ENCODE results near the gene RSKR.
A peak's percentile ranks its signal among the peaks of the same experiment; 100 is the strongest.
"Not testable (repeated sequence)": the region's sequence is repeated elsewhere in the genome, so short reads cannot be mapped to it uniquely, and the experiment has no call there.

RSKR gene

GRCh38 chr17:28576758-28577465 is 37.1 kb downstream of the RSKR start, which contains the start of gene ALDOC:
Gene ALDOC (minus strand): TSS chr17:28576895. CDS start chr17:28575532, 1,363 bp downstream.
- no peak for DNase-seq

- not testable (repeated sequence) for DNase-seq
Observed at GRCh38 chr17:28576016-28576415, 38.0 kb downstream of the RSKR start.

- no peak for DNase-seq
Observed at GRCh38 chr17:28575126-28575795, 38.7 kb downstream of the RSKR start.

GRCh38 chr17:28574526-28574925 is 39.5 kb downstream of the RSKR start:
- DNase-seq: no peak

GRCh38 chr17:28573966-28574480 is 40.0 kb downstream of the RSKR start:
- no peak for DNase-seq

- DNase-seq: no peak
Observed at GRCh38 chr17:28573521-28573920, 40.5 kb downstream of the RSKR start.

GRCh38 chr17:28573040-28573380 is 41.0 kb downstream of the RSKR start:
- DNase-seq: no peak

- no peak for DNase-seq
Observed at GRCh38 chr17:28572259-28573039, 41.5 kb downstream of the RSKR start.

GRCh38 chr17:28571361-28572122 is 42.4 kb downstream of the RSKR start, which contains the start of gene PIGS:
Gene PIGS (minus strand): TSS chr17:28571524. CDS start chr17:28571496, 28 bp downstream.
- DNase-seq: peak; percentile 93

- no peak for DNase-seq
Observed at GRCh38 chr17:28570716-28571360, 43.1 kb downstream of the RSKR start.

- DNase-seq: no peak
Observed at GRCh38 chr17:28569446-28569845, 44.5 kb downstream of the RSKR start.

- no peak for DNase-seq
Observed at GRCh38 chr17:28567604-28568003, 46.4 kb downstream of the RSKR start.

- no peak for DNase-seq
Observed at GRCh38 chr17:28563475-28563874, 50.5 kb downstream of the RSKR start.
